Measurements from ENCODE around the gene KIF3C. TPM values are rescaled to one million over a fixed set of nuclear protein-coding genes. Genes with fewer than 3 reads are reported as not detected.

Gene KIF3C
- total RNA-seq, 6 donors from 2014 or later, result 2.4 to 15.7 (median 4.4) TPM

GRCh38 chr2:25971596-25971995, 10.7 kb downstream of the KIF3C start:
- no peak overlapping the region for H3K4me3 ChIP-seq
- no peak for TF ChIP-seq CTCF (IDR thresholded peaks at IDR 0.05)
- H3K27me3 ChIP-seq, result no peaks in the 10 kb centered on the region
- no peaks in the 10 kb centered on the region for H3K4me1 ChIP-seq
- 62 to 91% methylated on average over 3 of the region's 3 CpGs for WGBS, 2 donors
- peaks cover 0 to 4% (median 0%) of the 10 kb centered on the region in 4 donors for H3K36me3 ChIP-seq
- ATAC-seq (ENCODE audit: low FRiP score in 2 of 2) (no peak), DNase-seq (no peak)
- H3K27ac ChIP-seq, result no peak overlapping the region
- H3K9me3 ChIP-seq, result no peaks in the 10 kb centered on the region

DNA sequence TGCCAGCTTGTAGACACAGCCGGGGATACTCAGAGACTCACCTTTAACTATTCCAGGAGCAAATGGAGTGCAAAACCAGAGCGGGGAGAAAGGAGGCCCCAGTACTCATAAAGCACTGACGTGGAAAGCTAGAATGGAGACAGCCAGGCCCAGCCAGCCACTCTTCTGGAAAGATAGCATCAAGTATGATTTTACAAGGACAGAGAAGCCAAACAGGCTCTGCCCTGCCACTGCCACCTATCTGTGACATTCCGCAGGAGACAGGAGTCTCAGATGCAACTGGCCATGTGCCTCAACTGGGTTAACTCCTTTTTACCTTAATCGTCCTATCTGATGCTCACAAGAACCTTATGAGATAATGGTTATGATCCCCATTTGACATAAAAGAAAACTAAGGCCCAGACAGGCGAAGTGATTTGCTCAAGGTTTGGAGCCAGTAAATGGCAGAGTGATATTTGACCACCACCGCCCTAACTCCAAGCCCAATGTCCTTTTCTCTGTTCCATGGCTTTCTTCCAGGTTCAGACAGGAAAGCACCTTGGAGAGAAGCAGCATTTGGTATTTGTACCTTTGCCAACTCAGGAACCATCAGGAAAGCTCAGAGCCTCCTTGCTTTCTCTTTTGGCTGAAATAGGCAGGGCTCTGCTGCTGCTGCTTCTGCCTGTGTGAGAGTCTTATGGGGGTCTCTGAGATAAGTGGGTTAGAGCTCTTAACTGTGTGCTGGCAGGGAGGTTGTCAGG, 15.6 kb downstream of the KIF3C start:
- 95% methylated on average over 7 of the region's 7 CpGs for WGBS, 2 donors
- no peaks in the 10 kb centered on the region for H3K9me3 ChIP-seq
- H3K36me3 ChIP-seq, result peaks cover 0 to 4% (median 0%) of the 10 kb centered on the region in 4 donors
- DNase-seq (no peak), ATAC-seq (ENCODE audit: low FRiP score in 2 of 2) (no peak)
- no peak overlapping the region for H3K27ac ChIP-seq
- peaks cover under 1 to 2% (median under 1%) of the 10 kb centered on the region in 4 donors for H3K4me1 ChIP-seq
- H3K4me3 ChIP-seq, result no peak overlapping the region
- TF ChIP-seq POLR2A (IDR thresholded peaks at IDR 0.05) (no peak), EP300 (IDR thresholded peaks at IDR 0.05) (no peak), POLR2AphosphoS5 (IDR thresholded peaks at IDR 0.05) (no peak), CTCF (IDR thresholded peaks at IDR 0.05) (no peak)
- H3K27me3 ChIP-seq, result no peaks in the 10 kb centered on the region

GRCh38 chr2:25964891-25965290, 17.4 kb downstream of the KIF3C start:
- Histone ChIP-seq H3K4me1 (peaks cover 12 to 16% (median 14%) of the 10 kb centered on the region in 4 donors), H3K27me3 (no peaks in the 10 kb centered on the region), H3K36me3 (peaks cover 0 to 4% (median 0%) of the 10 kb centered on the region in 4 donors), H3K27ac (no peak overlapping the region), H3K9me3 (no peaks in the 10 kb centered on the region), H3K4me3 (no peak overlapping the region)
- no peak for TF ChIP-seq POLR2A (IDR thresholded peaks at IDR 0.05)
- TF ChIP-seq CTCF (IDR thresholded peaks at IDR 0.05), result no peak
- TF ChIP-seq EP300 (IDR thresholded peaks at IDR 0.05), result no peak
- TF ChIP-seq POLR2AphosphoS5 (IDR thresholded peaks at IDR 0.05), result no peak
- ATAC-seq (ENCODE audit: low FRiP score in 2 of 2) (peak in 1 of 2 donors; percentile 28), DNase-seq (no peak)
- 93 to 97% methylated on average over 7 of the region's 7 CpGs for WGBS, 2 donors

DNA sequence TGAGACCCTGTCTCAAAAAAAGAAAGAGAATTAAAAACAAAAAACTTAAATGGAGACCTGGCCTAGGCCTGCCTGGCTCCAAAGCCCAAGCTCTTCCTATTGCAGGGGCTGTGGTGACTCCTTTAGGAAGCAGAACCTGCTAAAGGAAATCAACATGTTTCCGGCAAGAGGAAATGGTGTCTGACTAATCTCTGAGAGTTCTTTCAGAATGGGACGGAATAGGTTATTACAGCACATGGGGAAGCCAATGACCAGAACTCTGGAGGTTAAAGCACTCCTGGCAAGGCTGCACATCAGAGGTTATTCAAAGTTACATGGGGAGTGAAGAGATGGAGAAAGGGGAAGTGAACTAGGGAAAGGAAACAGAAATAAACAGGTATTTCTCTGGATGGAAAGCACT, 21.4 kb downstream of the KIF3C start:
- ATAC-seq (ENCODE audit: low FRiP score in 2 of 2) (peak; percentile 62 to 72), DNase-seq (no peak)
- H3K27ac ChIP-seq, result no peak overlapping the region

More for the DNA sequence above, 21.4 kb downstream of the KIF3C start:
- Histone ChIP-seq H3K27me3 (no peaks in the 10 kb centered on the region), H3K4me1 (peaks cover 12 to 16% (median 14%) of the 10 kb centered on the region in 4 donors), H3K9me3 (no peaks in the 10 kb centered on the region), H3K4me3 (no peak overlapping the region), H3K36me3 (no peaks in the 10 kb centered on the region)
- 41 to 49% methylated on average over 2 of the region's 2 CpGs for WGBS, 2 donors
- TF ChIP-seq CTCF (IDR thresholded peaks at IDR 0.05) (no peak), POLR2AphosphoS5 (IDR thresholded peaks at IDR 0.05) (peak in 1 of 2 donors; percentile 26)
